SK-N-MC (cell line): Measurements from ENCODE around the gene PRRT1.

Experiments
- EZH2 ChIP-seq: fragments of 200-600 bp; sonication (generic); IDR thresholded peaks from one replicate; pipeline ENCODE4 v1.6.1; 2017; ENCODE audit warnings: antibody characterized with exemption
- FOXP2 ChIP-seq: optimal IDR thresholded peaks from 2 replicates; pipeline ENCODE3; 2011; ENCODE audit warnings: mild to moderate bottlenecking, moderate library complexity; ENCODE audit not compliant: insufficient read depth; ENCODE audit errors: extremely low read length, control extremely low read depth
- POLR2AphosphoS5 ChIP-seq: IDR thresholded peaks from 2 replicates; pipeline ENCODE4 v1.6.1; 2012; ENCODE audit warnings: mild to moderate bottlenecking, low read depth, low read length, borderline replicate concordance

DNA sequence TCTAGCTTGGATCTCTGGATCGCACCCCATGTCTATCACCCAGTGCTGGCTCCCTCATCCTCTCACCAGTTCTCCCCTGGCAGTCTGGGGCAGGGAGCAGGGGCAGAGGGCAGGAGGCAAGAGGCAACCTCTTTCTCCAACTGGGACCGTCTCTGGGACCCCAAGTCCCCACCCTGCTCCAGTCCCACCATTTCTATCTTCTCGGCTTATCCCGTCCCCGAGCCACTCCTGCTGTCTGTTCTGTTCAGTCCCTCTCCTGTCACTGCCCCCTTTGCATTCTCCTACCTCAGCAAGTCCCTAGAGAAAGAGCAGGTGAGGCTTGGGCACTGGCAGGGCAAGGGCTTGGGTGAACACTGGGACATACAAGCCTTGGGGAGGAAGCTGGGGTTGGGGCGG, 42.0 kb downstream of the PRRT1 start:
- TF ChIP-seq EZH2 = no peak
- no peak for TF ChIP-seq POLR2AphosphoS5
- no peak for TF ChIP-seq FOXP2
